Lung (tissue), 12 donors: ENCODE results near the gene PHACTR3. TPM values are rescaled to one million over a fixed set of nuclear protein-coding genes. Genes with fewer than 3 reads are reported as not detected.
A peak's percentile ranks its signal among the peaks of the same experiment; 100 is the strongest.

Experiments used
- ATAC-seq: fragments of 200-7000 bp; cut with Tn5 transposase; one replicate; pipeline ENCODE4 v1.9.1; 2020; ENCODE audit warnings: moderate number of reproducible peaks; ENCODE audit not compliant: insufficient read depth, low FRiP score
- DNase-seq, 3 donors: peaks; one replicate each; pipeline ENCODE4 v3.0.0-alpha.2; 2013 to 2017
- H3K27ac ChIP-seq, 2 donors: one replicate each; pipeline ENCODE4 v1.5.1; 2013; ENCODE audit warnings: mild to moderate bottlenecking in 2 of 2, moderate library complexity in 2 of 2, control low read depth in 1 of 2, inconsistent platforms in 1 of 2, low read depth in 1 of 2, low read length in 1 of 2
- H3K27me3 ChIP-seq, 3 donors: one replicate each; pipeline ENCODE4 v1.5.1; 2013; ENCODE audit warnings: low read length in 2 of 3; ENCODE audit not compliant: control insufficient read depth in 3 of 3, insufficient read depth in 3 of 3
- H3K36me3 ChIP-seq, 4 donors: one replicate each; pipeline ENCODE4 v1.5.1; 2013; ENCODE audit warnings: low read length in 4 of 4, mild to moderate bottlenecking in 1 of 4, moderate library complexity in 1 of 4; ENCODE audit not compliant: control insufficient read depth in 4 of 4, insufficient read depth in 4 of 4
- H3K4me1 ChIP-seq, 5 donors: one replicate each; pipeline ENCODE4 v1.5.1; 2013; ENCODE audit warnings: low read length in 5 of 5, mild to moderate bottlenecking in 2 of 5, moderate library complexity in 1 of 5; ENCODE audit not compliant: control insufficient read depth in 5 of 5, insufficient read depth in 5 of 5
- H3K4me3 ChIP-seq: one replicate; pipeline ENCODE4 v1.5.1; 2013; ENCODE audit warnings: mild to moderate bottlenecking, control low read depth, moderate library complexity
- H3K9ac ChIP-seq, 2 donors: one replicate each; pipeline ENCODE4 v1.5.1; 2013; ENCODE audit warnings: low read length in 2 of 2, control low read depth in 1 of 2; ENCODE audit not compliant: insufficient read depth in 1 of 2
- H3K9me3 ChIP-seq, 4 donors: one replicate each; pipeline ENCODE4 v1.5.1; 2013; ENCODE audit warnings: low read length in 3 of 4, mild to moderate bottlenecking in 1 of 4, moderate library complexity in 1 of 4; ENCODE audit not compliant: control insufficient read depth in 4 of 4, insufficient read depth in 3 of 4
- WGBS, 2 donors: extraction: QIAGEN DNeasy Blood & Tissue Kit; methylation state at CpG; one replicate each; pipeline ENCODE4 v1.1.7; 2013; 5-methylcytosine and 5-hydroxymethylcytosine counted together
- polyA plus RNA-seq, 2 donors: library from polyadenylated mRNA; stranded (reverse); fragments of 200-250 nt; gene quantifications; one replicate each; pipeline ENCODE4 v1.2.1, GENCODE V29; 2013
- total RNA-seq, 2 donors: library from RNA; depleted of rRNA in 1 of 2; stranded (reverse); fragments of >200 nt in 1 of 2; gene quantifications; one replicate each; pipeline ENCODE4 v1.2.1, GENCODE V29; 2014 to 2021
- TF ChIP-seq, protein P1 (sequence below): IDR thresholded peaks from 2 replicates; pipeline ENCODE4 v1.5.1; 2012; ENCODE audit warnings: mild to moderate bottlenecking; ENCODE audit errors: control extremely low read depth, extremely low read depth
- donor health status: control.
- donor health status: control.
- donor health status: Bipolar disorder and iron deficiency.
- donor health status: healthy.
- donor health status: DM: yes; HTN: yes; CAD: no.

PHACTR3 gene
- total and polyA plus RNA-seq, 4 donors, result 3.8 to 12.0 (median 5.9) TPM

DNA sequence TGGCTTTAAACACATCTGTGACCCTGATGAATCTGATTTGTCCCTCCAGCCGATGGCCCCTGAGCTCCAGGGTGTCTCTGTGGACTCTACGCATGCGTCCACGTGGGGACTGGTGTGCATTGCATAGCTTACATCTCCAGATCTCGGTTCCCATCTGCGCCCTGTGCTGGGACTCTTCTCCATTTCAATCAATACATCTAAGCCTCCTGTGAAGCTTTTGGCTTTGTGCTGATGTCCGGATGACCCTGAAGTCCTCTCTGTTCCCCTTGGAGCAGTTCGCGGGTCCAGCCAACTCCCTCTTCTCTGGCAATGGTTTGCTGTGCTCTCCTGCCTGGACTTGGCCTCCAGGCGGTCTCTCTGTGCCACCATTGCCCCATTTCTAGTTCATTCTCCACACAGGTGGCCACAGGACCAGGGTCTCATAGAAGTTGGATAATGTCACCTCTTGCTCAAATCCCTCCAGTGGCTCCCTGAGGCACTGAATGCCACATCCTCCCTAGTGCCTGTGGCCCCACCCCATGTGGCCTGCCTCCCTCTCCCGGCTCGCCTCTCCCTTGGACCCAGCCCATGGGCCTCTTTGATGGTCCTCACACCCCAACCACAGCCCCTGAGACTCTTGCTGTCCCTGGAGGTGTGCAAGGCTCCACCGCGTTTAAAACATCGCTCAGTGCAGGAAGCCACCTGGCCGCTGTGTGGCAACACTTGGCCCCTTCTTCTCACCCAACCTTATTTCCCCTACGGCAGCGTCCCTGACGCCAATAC lies 173.7 kb downstream of the PHACTR3 start:
- Histone ChIP-seq H3K36me3 (no peaks in the 10 kb centered on the region), H3K9ac (no peak overlapping the region), H3K9me3 (no peaks in the 10 kb centered on the region), H3K27me3 (no peaks in the 10 kb centered on the region), H3K27ac (no peak overlapping the region), H3K4me1 (no peaks in the 10 kb centered on the region), H3K4me3 (no peak overlapping the region)
- DNase-seq (no peak), ATAC-seq (no peak)
- 84 to 88% methylated on average over 19 of the region's 19 CpGs for WGBS, 2 donors
- TF ChIP-seq, protein P1, sequence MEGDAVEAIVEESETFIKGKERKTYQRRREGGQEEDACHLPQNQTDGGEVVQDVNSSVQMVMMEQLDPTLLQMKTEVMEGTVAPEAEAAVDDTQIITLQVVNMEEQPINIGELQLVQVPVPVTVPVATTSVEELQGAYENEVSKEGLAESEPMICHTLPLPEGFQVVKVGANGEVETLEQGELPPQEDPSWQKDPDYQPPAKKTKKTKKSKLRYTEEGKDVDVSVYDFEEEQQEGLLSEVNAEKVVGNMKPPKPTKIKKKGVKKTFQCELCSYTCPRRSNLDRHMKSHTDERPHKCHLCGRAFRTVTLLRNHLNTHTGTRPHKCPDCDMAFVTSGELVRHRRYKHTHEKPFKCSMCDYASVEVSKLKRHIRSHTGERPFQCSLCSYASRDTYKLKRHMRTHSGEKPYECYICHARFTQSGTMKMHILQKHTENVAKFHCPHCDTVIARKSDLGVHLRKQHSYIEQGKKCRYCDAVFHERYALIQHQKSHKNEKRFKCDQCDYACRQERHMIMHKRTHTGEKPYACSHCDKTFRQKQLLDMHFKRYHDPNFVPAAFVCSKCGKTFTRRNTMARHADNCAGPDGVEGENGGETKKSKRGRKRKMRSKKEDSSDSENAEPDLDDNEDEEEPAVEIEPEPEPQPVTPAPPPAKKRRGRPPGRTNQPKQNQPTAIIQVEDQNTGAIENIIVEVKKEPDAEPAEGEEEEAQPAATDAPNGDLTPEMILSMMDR, result no peak

DNA sequence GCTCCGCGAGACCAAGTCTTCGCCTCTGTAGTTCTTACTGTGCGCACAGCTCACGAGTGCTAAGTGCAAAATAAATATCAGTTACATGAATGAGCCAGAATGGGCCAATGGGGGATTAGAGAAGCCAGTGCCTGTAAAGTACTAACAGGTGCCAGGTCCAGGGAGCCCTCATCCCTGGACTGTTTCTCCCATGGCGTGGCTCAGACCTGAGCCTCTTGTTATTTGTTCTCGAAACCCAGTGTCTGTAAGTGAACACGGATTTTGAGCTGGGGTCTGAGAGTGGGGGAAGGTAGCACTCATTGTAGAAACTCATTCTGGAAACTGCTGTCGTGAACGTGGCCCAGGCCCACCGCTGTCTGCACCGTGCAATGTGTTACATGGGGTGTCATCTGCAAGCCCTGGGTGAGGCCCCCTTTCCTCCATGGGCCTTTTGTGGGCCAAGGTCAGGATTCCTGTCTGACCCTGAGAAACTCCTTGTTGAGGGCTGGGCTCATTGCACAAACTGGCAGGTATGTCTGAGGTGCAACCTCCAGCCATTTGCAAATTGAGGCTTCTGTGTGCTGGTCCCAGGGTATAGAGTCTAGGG lies 174.4 kb downstream of the PHACTR3 start:
- Histone ChIP-seq H3K4me1 (no peaks in the 10 kb centered on the region), H3K9ac (no peak overlapping the region), H3K4me3 (no peak overlapping the region), H3K9me3 (no peaks in the 10 kb centered on the region), H3K27me3 (no peaks in the 10 kb centered on the region), H3K27ac (no peak overlapping the region), H3K36me3 (no peaks in the 10 kb centered on the region)
- TF ChIP-seq, protein P1, result no peak
- no peak for ATAC-seq
- WGBS, 2 donors, result 70 to 81% methylated on average over 12 of the region's 12 CpGs
- peak in 1 of 3 donors; percentile 14 for DNase-seq

DNA sequence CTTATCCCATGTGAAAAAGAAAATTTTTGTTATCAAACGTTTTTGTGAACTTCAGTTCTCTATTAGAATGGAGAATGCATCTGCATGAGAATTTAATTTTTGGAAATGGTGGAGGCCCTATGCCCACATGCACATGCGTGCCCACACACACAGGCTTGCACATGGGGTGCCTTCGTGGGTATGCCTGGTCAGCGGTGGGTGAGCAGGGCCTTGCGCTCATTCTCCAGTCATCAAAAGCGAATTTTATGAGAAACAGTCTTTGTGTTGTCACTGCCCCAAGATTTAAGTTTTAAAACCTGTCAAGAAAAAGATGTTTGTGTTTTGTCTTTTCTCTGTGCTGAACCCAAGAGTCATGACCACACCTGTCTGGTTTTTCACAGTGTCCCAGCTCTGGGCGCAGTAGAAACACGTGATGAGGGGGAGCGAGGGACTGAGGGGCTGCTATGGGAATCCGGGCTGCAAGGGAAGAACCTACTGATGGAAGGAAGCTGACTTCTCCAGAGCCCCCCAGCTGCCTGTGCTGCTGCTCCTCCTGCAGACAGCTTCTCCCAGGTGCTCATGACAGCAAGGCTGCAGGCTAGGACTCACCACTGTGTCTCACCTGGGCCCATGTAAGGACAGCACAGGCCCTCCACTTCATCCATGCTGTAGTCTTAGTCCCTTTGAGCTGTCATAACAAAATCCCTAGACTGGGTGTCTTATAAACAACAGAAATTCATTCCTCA lies 175.5 kb downstream of the PHACTR3 start:
- H3K27ac ChIP-seq, result no peak overlapping the region
- no peak overlapping the region for H3K9ac ChIP-seq
- DNase-seq (no peak), ATAC-seq (no peak)
- H3K4me3 ChIP-seq, result no peak overlapping the region
- H3K27me3 ChIP-seq, result no peaks in the 10 kb centered on the region
- 66 to 77% methylated on average over 10 of the region's 10 CpGs for WGBS, 2 donors
- no peaks in the 10 kb centered on the region for H3K4me1 ChIP-seq
- no peaks in the 10 kb centered on the region for H3K9me3 ChIP-seq
- no peaks in the 10 kb centered on the region for H3K36me3 ChIP-seq
- TF ChIP-seq, protein P1, result no peak
